IPS-NIHi11 (cell line): ENCODE data around the gene ZNF438.
"Not testable (repeated sequence)": the region's sequence is repeated elsewhere in the genome, so short reads cannot be mapped to it uniquely, and the experiment has no call there.

Experiments
- DNase-seq: peaks from one replicate; pipeline ENCODE4 v3.0.0; 2012; ENCODE audit warnings: mixed read lengths, low spot score

Gene ZNF438

GRCh38 chr10:30931094-30931493 is 100.6 kb downstream of the ZNF438 start:
- DNase-seq: no peak

- no peak for DNase-seq
Measured at GRCh38 chr10:30929901-30930520, 101.7 kb downstream of the ZNF438 start.

GRCh38 chr10:30929311-30929729 is 102.3 kb downstream of the ZNF438 start:
- DNase-seq: not testable (repeated sequence)

DNA sequence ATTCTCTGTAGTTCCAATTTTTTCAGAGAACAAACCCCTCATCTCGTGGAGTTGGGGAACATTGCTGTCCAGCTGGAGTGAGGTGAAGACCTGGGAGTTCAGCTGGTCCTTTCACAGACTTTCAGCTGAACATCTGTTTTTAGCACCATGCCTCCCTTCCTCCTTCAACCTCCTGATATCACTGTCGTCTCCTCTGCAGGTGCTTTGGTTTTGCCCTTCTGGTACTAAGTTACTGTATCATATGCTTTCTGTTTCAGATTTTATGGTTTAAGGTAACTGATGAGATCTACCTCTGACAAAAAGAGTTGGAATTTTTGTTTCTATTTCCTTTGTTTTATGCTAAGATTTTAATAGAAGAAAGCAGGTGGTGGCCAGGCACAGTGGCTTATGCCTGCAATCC is 102.9 kb downstream of the ZNF438 start:
- DNase-seq: no peak

DNA sequence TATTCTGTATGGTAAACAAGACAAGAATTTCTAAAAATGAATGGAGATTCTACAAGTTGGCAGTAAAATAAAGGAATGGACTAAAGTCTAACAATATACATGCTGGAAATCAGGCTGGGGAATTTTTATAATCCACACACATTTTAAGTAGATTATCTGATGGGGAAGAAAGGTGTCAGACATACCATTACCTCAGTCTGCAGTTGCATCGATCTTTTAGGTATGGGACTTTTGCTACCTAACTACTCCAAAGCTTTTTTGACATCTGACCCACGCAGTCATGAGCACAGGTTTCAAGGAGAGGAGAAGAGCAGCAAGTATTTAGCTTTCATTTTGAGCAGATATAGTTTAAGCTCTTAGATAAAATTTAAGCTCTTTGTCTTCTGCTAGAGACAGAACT is 113.0 kb downstream of the ZNF438 start:
- no peak for DNase-seq

DNA sequence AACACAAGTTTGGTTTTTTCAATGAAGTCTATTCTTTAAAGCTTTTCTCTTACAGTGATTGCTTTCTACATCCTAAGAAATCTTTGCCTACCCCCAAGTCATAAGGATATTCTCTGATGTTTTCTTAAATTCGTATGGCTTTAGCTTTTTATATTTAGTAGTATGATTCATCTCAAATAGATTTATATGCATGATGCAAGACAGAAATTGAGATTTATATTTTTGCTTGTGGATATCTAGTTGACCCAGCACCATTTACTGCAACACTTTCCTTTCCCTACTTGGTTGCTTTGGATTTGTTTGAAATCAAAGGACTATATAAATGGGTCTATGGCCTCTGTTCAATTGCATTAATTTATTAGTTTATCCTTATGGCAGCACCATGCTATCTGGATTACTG is 113.9 kb downstream of the ZNF438 start:
- DNase-seq: no peak

- no peak for DNase-seq
Measured at GRCh38 chr10:30917067-30917466, 114.6 kb downstream of the ZNF438 start.

- DNase-seq: no peak
Measured at GRCh38 chr10:30915146-30915545, 116.5 kb downstream of the ZNF438 start.

DNA sequence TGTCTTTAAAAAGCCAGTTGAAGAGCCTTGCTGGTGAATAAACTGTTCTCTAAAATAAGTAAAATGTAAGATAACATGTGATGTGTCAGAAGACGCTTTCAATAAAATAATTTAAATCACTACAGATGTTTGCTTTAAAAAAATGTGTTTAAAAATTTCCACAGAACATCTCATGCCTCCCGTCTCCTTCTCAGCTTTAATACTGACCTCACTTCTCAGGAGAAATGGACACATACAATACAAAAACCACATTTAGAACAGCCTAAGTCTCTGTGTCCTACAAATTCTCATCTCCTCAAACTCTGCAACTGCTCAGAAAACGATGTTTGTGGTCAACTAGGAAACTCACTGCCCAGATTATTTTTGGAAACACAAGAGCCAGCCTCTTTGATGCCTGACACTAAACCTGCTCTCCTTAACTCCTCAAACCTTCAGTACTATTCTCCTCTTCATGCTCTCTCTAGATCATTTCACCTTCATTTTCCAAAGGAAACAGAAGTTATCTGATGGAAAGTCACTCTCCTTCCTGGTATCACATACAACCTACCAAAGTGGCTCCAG is 120.3 kb downstream of the ZNF438 start:
- no peak for DNase-seq

- DNase-seq: no peak
Measured at GRCh38 chr10:30903397-30904138, 128.1 kb downstream of the ZNF438 start.

GRCh38 chr10:30902621-30903396 is 128.9 kb downstream of the ZNF438 start:
- DNase-seq: no peak

DNA sequence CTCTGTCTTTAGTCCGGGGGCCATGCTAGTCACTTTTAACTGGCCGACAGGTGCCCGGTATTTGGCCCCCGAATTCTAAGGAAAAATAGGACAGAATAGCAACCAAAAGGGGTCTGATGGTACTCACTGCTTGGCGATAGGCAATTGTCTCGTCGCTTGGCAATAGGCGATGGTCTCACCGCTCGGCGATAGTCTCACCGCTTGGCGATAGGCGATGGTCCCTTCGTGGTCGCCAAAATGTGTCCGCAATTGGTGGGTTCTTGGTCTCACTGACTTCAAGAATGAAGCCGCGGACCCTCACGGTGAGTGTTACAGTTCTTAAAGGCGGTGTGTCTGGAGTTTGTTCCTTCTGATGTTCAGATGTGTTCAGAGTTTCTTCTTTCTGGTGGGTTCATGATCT is 130.2 kb downstream of the ZNF438 start:
- not testable (repeated sequence) for DNase-seq

- no peak for DNase-seq
Measured at GRCh38 chr10:30898964-30899363, 132.7 kb downstream of the ZNF438 start.

- no peak for DNase-seq
Measured at GRCh38 chr10:30897547-30897946, 134.1 kb downstream of the ZNF438 start.

DNA sequence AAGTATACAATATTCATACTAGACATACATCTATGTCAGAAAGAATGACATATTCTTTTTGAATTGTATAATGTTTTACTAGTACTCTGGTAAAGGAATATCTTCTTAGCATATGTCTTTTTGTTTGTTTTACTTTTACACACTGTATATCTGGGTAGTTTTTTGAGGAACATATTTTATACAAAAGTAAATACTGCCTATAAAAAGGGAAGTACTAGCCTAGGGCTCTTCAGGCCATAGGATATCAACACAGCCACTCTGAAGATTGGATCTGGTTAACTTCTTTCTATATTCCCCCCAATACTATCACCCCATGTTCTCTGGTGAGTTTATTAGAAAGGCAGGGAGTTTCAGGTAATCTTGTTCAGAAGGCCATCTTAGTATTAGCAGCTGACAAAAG is 134.6 kb downstream of the ZNF438 start:
- DNase-seq: no peak

DNA sequence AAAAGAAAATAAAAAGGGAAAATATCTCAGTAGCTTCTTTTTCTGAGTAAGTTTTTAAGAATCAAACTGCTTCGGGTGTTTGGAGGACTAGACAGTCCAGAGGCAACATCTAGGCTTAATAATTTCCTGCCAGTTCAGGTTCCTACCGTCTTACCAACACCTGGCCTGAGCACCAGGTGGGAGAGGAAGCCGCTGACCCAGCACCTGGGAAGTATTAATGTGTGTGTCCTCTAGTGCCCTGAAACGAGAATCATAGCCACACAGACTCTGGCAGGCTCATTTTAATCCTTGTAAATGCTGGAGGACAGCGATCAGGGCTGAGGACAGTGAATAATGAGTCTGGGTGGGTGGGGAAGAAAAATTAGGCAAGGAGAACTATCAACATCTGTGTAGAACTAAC is 137.4 kb downstream of the ZNF438 start:
- DNase-seq: no peak

GRCh38 chr10:30893208-30893607 is 138.5 kb downstream of the ZNF438 start:
- DNase-seq: no peak

- no peak for DNase-seq
Measured at GRCh38 chr10:30887839-30888238, 143.8 kb downstream of the ZNF438 start.

GRCh38 chr10:30885423-30885822 is 146.2 kb downstream of the ZNF438 start:
- no peak for DNase-seq

GRCh38 chr10:30883751-30884150 is 147.9 kb downstream of the ZNF438 start:
- no peak for DNase-seq

- DNase-seq: no peak
Measured at GRCh38 chr10:30883116-30883515, 148.5 kb downstream of the ZNF438 start.

DNA sequence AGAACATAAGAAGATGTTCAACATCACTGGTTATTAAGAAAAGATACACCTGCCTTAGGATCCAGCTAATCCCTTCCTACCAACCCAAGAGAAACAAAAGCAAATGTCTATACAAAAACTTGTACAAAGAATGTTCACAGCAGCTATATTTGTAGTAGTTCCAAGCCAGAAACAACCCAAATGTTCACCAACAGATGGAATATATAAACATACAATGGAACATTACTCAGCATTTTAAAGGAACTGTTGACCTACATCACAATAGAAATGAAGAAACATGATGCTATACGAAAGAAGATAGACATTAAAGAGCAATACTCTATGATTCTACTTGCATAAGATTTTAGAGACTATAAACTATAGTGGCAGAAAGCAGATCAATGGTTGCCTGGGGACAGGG is 149.4 kb downstream of the ZNF438 start:
- DNase-seq: no peak

GRCh38 chr10:30878920-30879319 is 152.7 kb downstream of the ZNF438 start:
- DNase-seq: no peak
